Astrocyte (in vitro differentiated cells and primary cell): ENCODE results near the gene PHC2.

Experiments used
- EZH2 ChIP-seq: IDR thresholded peaks from 2 replicates; pipeline ENCODE4 v1.6.1; 2012; ENCODE audit warnings: mild to moderate bottlenecking, low read length, inconsistent platforms; ENCODE audit not compliant: insufficient read depth
- TF ChIP-seq, protein P1 (sequence below): IDR thresholded peaks from 2 replicates; pipeline ENCODE4 v1.5.1; 2011; ENCODE audit warnings: low read depth, mild to moderate bottlenecking, inconsistent platforms, low read length, moderate library complexity; ENCODE audit not compliant: insufficient read depth

DNA sequence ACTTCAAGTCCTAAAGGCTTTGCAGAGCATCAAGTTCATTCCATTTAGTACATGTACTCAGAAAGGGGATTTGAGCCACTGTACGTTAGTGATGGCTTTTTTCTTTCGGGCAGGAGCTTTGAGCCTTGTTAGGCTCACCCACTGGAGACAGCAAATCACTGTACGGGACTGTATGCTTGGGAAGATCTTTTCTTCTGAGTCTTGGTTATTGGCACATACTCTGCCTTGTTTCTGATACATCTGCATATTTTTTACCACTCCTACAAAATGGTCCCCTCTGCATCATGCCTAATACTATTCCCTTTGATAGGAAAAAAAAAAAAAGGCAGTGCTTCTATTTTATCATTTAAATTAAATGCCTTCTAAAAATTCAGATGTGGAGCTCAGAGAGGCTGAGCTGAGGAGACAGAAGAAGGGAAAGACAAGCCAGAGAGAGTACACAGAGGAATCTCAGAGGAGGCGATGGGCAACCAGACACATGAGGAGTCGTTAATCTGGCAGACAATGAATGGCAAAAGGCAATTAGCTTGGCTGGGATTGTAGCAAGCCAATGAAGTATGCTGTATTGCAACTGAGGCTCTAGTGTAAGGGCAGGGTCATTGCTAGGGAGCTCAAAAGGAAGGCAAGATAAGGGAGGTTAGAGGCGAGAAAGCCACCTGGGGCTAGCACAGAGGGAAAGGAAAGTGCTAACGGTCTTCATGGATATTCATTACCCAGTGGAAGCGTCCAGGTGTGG is 39.4 kb downstream of the PHC2 start:
- TF ChIP-seq, protein P1, sequence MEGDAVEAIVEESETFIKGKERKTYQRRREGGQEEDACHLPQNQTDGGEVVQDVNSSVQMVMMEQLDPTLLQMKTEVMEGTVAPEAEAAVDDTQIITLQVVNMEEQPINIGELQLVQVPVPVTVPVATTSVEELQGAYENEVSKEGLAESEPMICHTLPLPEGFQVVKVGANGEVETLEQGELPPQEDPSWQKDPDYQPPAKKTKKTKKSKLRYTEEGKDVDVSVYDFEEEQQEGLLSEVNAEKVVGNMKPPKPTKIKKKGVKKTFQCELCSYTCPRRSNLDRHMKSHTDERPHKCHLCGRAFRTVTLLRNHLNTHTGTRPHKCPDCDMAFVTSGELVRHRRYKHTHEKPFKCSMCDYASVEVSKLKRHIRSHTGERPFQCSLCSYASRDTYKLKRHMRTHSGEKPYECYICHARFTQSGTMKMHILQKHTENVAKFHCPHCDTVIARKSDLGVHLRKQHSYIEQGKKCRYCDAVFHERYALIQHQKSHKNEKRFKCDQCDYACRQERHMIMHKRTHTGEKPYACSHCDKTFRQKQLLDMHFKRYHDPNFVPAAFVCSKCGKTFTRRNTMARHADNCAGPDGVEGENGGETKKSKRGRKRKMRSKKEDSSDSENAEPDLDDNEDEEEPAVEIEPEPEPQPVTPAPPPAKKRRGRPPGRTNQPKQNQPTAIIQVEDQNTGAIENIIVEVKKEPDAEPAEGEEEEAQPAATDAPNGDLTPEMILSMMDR = no peak
- TF ChIP-seq EZH2 = no peak
